Activated B cell treated with CpG ODN at 0.5 μM for 24 hours (primary cell): ENCODE measurements around the gene SIPA1L3. TPM values are rescaled to one million over a fixed set of nuclear protein-coding genes. Genes with fewer than 3 reads are reported as not detected.

Experiments
- ATAC-seq: fragments of 200-7000 bp; cut with Tn5 transposase; one replicate; pipeline ENCODE4 v1.10.0; 2021; ENCODE audit warnings: low read depth, mild to moderate bottlenecking, moderate library complexity
- CTCF ChIA-PET: fragments of 350-600 bp; sonication (Branson Sonifier 250); formaldehyde crosslinking; loops from one replicate; lab custom pipeline; 2021; ENCODE audit warnings: antibody characterized with exemption; lab: Charles Lee
- POLR2A ChIA-PET: fragments of 350-600 bp; sonication (Branson Sonifier 250); formaldehyde crosslinking; loops from one replicate; lab custom pipeline; 2021; ENCODE audit warnings: antibody characterized with exemption; lab: Charles Lee
- DNase-seq: peaks from one replicate; pipeline ENCODE4 v3.0.0; 2022
- H3K27ac Mint-ChIP-seq: one replicate; pipeline ENCODE4 v1.8.0; 2020; ENCODE audit warnings: mixed read lengths
- H3K27me3 Mint-ChIP-seq: one replicate; pipeline ENCODE4 v1.8.0; 2021; ENCODE audit warnings: mixed read lengths
- H3K36me3 Mint-ChIP-seq: one replicate; pipeline ENCODE4 v1.8.0; 2021; ENCODE audit warnings: low read depth, mixed read lengths
- H3K4me1 Mint-ChIP-seq: one replicate; pipeline ENCODE4 v1.8.0; 2021; ENCODE audit warnings: mixed read lengths
- H3K4me3 Mint-ChIP-seq: one replicate; pipeline ENCODE4 v1.8.0; 2020; ENCODE audit warnings: mild to moderate bottlenecking, mixed read lengths
- H3K9me3 Mint-ChIP-seq: one replicate; pipeline ENCODE4 v1.8.0; 2020; ENCODE audit warnings: mixed read lengths
- CTCF ChIP-seq: fragments of 200-600 bp; IDR thresholded peaks from one replicate; pipeline ENCODE4 v1.8.0; 2022; ENCODE audit warnings: antibody characterized with exemption, mild to moderate bottlenecking
- intact Hi-C: fragments of 100-400 bp; cut with micrococcal nuclease; formaldehyde crosslinking; loops from one replicate; pipeline ENCODE4 v1.15.1; 2024
- total RNA-seq: library from RNA; stranded (reverse); gene quantifications from 2 replicates; pipeline ENCODE4 v1.2.3, GENCODE V29; 2022

SIPA1L3 gene
- total RNA-seq, 1 donor from 2014 or later: 145 TPM

- H3K27ac Mint-ChIP-seq: no peak overlapping the region
- intact Hi-C loops: no loop called here
- H3K36me3 Mint-ChIP-seq: no peaks in the 10 kb centered on the region
- H3K9me3 Mint-ChIP-seq: no peaks in the 10 kb centered on the region
- ATAC-seq: no peak
- H3K4me1 Mint-ChIP-seq: no peaks in the 10 kb centered on the region
- ChIA-PET CTCF (no interaction called here), POLR2A (no interaction called here)
- peaks cover 12% of the 10 kb centered on the region for H3K27me3 Mint-ChIP-seq
- H3K4me3 Mint-ChIP-seq: no peak overlapping the region
- DNase-seq: no peak
- no peak for TF ChIP-seq CTCF
Observed at GRCh38 chr19:37869766-37870340, 37.2 kb upstream of the SIPA1L3 start.

GRCh38 chr19:37872383-37872782, 34.6 kb upstream of the SIPA1L3 start:
- ChIA-PET POLR2A (no interaction called here), CTCF (no interaction called here)
- no peak overlapping the region for H3K4me3 Mint-ChIP-seq
- no peak overlapping the region for H3K27ac Mint-ChIP-seq
- no peaks in the 10 kb centered on the region for H3K36me3 Mint-ChIP-seq
- intact Hi-C loops: no loop called here
- H3K4me1 Mint-ChIP-seq: no peaks in the 10 kb centered on the region
- no peaks in the 10 kb centered on the region for H3K9me3 Mint-ChIP-seq
- DNase-seq: no peak
- ATAC-seq: no peak
- H3K27me3 Mint-ChIP-seq: peaks cover 9% of the 10 kb centered on the region
- TF ChIP-seq CTCF: no peak

GRCh38 chr19:37874784-37875183, 32.2 kb upstream of the SIPA1L3 start:
- intact Hi-C loops: no loop called here
- H3K27me3 Mint-ChIP-seq: peaks cover 6% of the 10 kb centered on the region
- no peak overlapping the region for H3K27ac Mint-ChIP-seq
- ChIA-PET CTCF (no interaction called here), POLR2A (no interaction called here)
- H3K4me3 Mint-ChIP-seq: no peak overlapping the region
- H3K9me3 Mint-ChIP-seq: no peaks in the 10 kb centered on the region
- TF ChIP-seq CTCF: no peak
- no peaks in the 10 kb centered on the region for H3K36me3 Mint-ChIP-seq
- ATAC-seq (no peak), DNase-seq (no peak)
- no peaks in the 10 kb centered on the region for H3K4me1 Mint-ChIP-seq

DNA sequence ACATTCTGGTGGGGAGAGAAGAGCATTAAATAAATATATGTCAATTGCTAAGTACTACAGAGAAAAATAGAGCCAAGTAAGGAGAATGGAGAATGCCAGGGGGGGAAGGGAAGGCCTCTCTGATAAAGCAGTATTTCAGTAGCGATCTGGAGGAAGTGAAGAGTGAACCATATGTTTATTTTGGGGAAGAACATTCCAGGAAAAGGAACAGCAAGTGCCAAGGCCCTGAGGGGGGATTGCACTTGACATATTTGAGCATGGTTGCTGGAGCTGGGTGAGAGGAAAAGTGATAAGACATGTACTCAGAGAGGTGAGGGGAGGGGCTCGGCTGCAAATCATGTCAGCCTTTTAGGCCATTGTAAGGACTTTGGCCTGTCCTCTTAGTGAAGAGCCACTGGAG, 31.0 kb upstream of the SIPA1L3 start:
- ChIA-PET POLR2A (no interaction called here), CTCF (no interaction called here)
- Mint-ChIP-seq H3K27ac (no peak overlapping the region), H3K4me3 (no peak overlapping the region), H3K4me1 (no peaks in the 10 kb centered on the region), H3K9me3 (no peaks in the 10 kb centered on the region), H3K27me3 (peaks cover 3% of the 10 kb centered on the region), H3K36me3 (no peaks in the 10 kb centered on the region)
- ATAC-seq: no peak
- no peak for TF ChIP-seq CTCF
- intact Hi-C loops: no loop called here
- DNase-seq: no peak

- intact Hi-C loops: no loop called here
- POLR2A ChIA-PET: no interaction called here
- ATAC-seq (no peak), DNase-seq (no peak)
- peaks cover 3% of the 10 kb centered on the region for H3K36me3 Mint-ChIP-seq
- peaks cover 3% of the 10 kb centered on the region for H3K27me3 Mint-ChIP-seq
- H3K4me3 Mint-ChIP-seq: no peak overlapping the region
- TF ChIP-seq CTCF: no peak
- no peak overlapping the region for H3K27ac Mint-ChIP-seq
- H3K9me3 Mint-ChIP-seq: peaks cover 5% of the 10 kb centered on the region
- no peaks in the 10 kb centered on the region for H3K4me1 Mint-ChIP-seq
- CTCF ChIA-PET: no interaction called here
Observed at GRCh38 chr19:37877147-37877546, 29.9 kb upstream of the SIPA1L3 start.
